Neural cell (in vitro differentiated cells): Measurements from ENCODE around the gene DSC3. TPM values are rescaled to one million over a fixed set of nuclear protein-coding genes. Genes with fewer than 3 reads are reported as not detected.

Source experiments
- H2AFZ ChIP-seq: fragments of 200-600, 300-800 bp; sonication (generic), shearing (Covaris generic); 2 replicates; pipeline ENCODE4 v1.6.0; 2014; ENCODE audit warnings: low read depth, mild to moderate bottlenecking, antibody characterized with exemption, low read length, moderate library complexity
- H3F3A ChIP-seq: fragments of 200-600 bp; shearing (Covaris generic); 2 replicates; pipeline ENCODE4 v1.6.1; 2016; ENCODE audit warnings: mild to moderate bottlenecking, moderate library complexity, mixed read lengths, antibody characterized with exemption, low read length; ENCODE audit not compliant: insufficient read depth, poor library complexity, severe bottlenecking
- H3K27ac ChIP-seq: fragments of 200-600, 300-800 bp; sonication (generic), shearing (Covaris generic); 2 replicates; pipeline ENCODE4 v1.5.1; 2014; ENCODE audit warnings: mild to moderate bottlenecking, low read length, moderate library complexity
- H3K27me3 ChIP-seq: fragments of 300-800, 200-600 bp; sonication (generic), shearing (Covaris generic); 2 replicates; pipeline ENCODE4 v1.6.0; 2014; ENCODE audit warnings: mild to moderate bottlenecking, low read depth, low read length, moderate library complexity; ENCODE audit not compliant: insufficient read depth
- H3K36me3 ChIP-seq: fragments of 300-800, 200-600 bp; sonication (generic), shearing (Covaris generic); 2 replicates; pipeline ENCODE4 v1.5.1; 2014; ENCODE audit warnings: mild to moderate bottlenecking, antibody characterized with exemption, low read length, moderate library complexity; ENCODE audit not compliant: insufficient read depth
- H3K4me2 ChIP-seq: fragments of 300-800, 200-600 bp; sonication (generic), shearing (Covaris generic); 2 replicates; pipeline ENCODE4 v1.6.0; 2014; ENCODE audit warnings: mild to moderate bottlenecking, low read length
- H3K4me3 ChIP-seq: fragments of 300-800, 200-600 bp; sonication (generic), shearing (Covaris generic); 2 replicates; pipeline ENCODE4 v1.5.1; 2014; ENCODE audit warnings: mild to moderate bottlenecking, low read length, moderate library complexity
- H3K79me2 ChIP-seq: fragments of 200-600 bp; shearing (Covaris generic); replicated peaks from 2 replicates; pipeline ENCODE4 v1.6.0; 2014; ENCODE audit warnings: mild to moderate bottlenecking, low read length, moderate library complexity; ENCODE audit not compliant: insufficient read depth
- H3K9ac ChIP-seq: fragments of 300-800, 200-600 bp; sonication (generic), shearing (Covaris generic); 2 replicates; pipeline ENCODE4 v1.6.1; 2016; ENCODE audit warnings: mild to moderate bottlenecking, low read length, mixed read lengths
- H3K9me2 ChIP-seq: fragments of 200-600 bp; shearing (Covaris generic); 2 replicates; pipeline ENCODE4 v1.6.1; 2016; ENCODE audit warnings: mild to moderate bottlenecking, low read length, mixed read lengths; ENCODE audit not compliant: insufficient read depth
- H3K9me3 ChIP-seq: fragments of 200-600, 300-800 bp; sonication (generic), shearing (Covaris generic); 2 replicates; pipeline ENCODE4 v1.6.1; 2016; ENCODE audit warnings: mild to moderate bottlenecking, mixed run types, low read length, moderate library complexity, mixed read lengths
- H4K20me1 ChIP-seq: fragments of 200-600 bp; shearing (Covaris generic); 2 replicates; pipeline ENCODE4 v1.6.1; 2016; ENCODE audit warnings: mild to moderate bottlenecking, mixed run types; ENCODE audit not compliant: insufficient read depth
- CTCF ChIP-seq: fragments of 450-650 bp; IDR thresholded peaks from 2 replicates; pipeline ENCODE4 v1.5.1; 2014; ENCODE audit warnings: antibody characterized with exemption, mild to moderate bottlenecking, moderate library complexity; ENCODE audit not compliant: poor library complexity, severe bottlenecking
- EP300 ChIP-seq: fragments of 450-650 bp; conservative IDR thresholded peaks from 2 replicates; pipeline ENCODE4 v1.6.1; 2014; ENCODE audit warnings: antibody characterized with exemption, mild to moderate bottlenecking, moderate library complexity; ENCODE audit not compliant: poor library complexity, severe bottlenecking
- EZH2 ChIP-seq: fragments of 200-600, 300-800 bp; shearing (Covaris generic), sonication (generic); IDR thresholded peaks from 2 replicates; pipeline ENCODE4 v1.6.1; 2014; ENCODE audit warnings: antibody characterized with exemption, low read length, borderline replicate concordance, mild to moderate bottlenecking; ENCODE audit not compliant: insufficient read depth, poor library complexity, severe bottlenecking
- POLR2AphosphoS5 ChIP-seq: IDR thresholded peaks from 2 replicates; pipeline ENCODE4 v1.6.1; 2012
- RAD21 ChIP-seq: fragments of 450-650 bp; conservative IDR thresholded peaks from 2 replicates; pipeline ENCODE4 v1.6.1; 2014; ENCODE audit warnings: antibody characterized with exemption, mild to moderate bottlenecking, moderate library complexity
- REST ChIP-seq: IDR thresholded peaks from 2 replicates; pipeline ENCODE4 v1.6.1; 2012; ENCODE audit warnings: borderline replicate concordance
- SMC3 ChIP-seq: fragments of 450-650 bp; conservative IDR thresholded peaks from 2 replicates; pipeline ENCODE4 v1.6.1; 2014; ENCODE audit warnings: antibody characterized with exemption, mild to moderate bottlenecking, moderate library complexity; ENCODE audit not compliant: poor library complexity
- TAF1 ChIP-seq: IDR thresholded peaks from 2 replicates; pipeline ENCODE4 v1.6.1; 2012; ENCODE audit warnings: low read depth
- polyA plus RNA-seq: library from polyadenylated mRNA; depleted of rRNA; stranded (reverse); fragments of >200 nt; gene quantifications from 2 replicates; pipeline ENCODE4 v1.2.3, GENCODE V29; 2014

Gene DSC3
- polyA plus RNA-seq, 1 donor from 2014 or later, result not detected

GRCh38 chr18:31048216-31048615 lies 5.7 kb upstream of the DSC3 start:
- Histone ChIP-seq H3K9ac (no peak overlapping the region), H3K27me3 (peaks cover 18% of the 10 kb centered on the region), H3K9me2 (no peaks in the 10 kb centered on the region), H3F3A (no peaks in the 10 kb centered on the region), H3K4me3 (no peak overlapping the region), H3K4me2 (no peak overlapping the region), H4K20me1 (no peaks in the 10 kb centered on the region), H3K27ac (no peak overlapping the region), H3K36me3 (no peaks in the 10 kb centered on the region), H3K79me2 (no peaks in the 10 kb centered on the region), H2AFZ (no peak overlapping the region), H3K9me3 (peaks cover 3% of the 10 kb centered on the region)
- no peak for TF ChIP-seq EZH2
- no peak for TF ChIP-seq RAD21
- TF ChIP-seq SMC3, result no peak
- TF ChIP-seq POLR2AphosphoS5, result no peak

- TF ChIP-seq POLR2AphosphoS5 (no peak), REST (no peak), EZH2 (no peak), TAF1 (no peak), SMC3 (no peak)
- no peak overlapping the region for H3K4me3 ChIP-seq
- H3K79me2 ChIP-seq, result no peaks in the 10 kb centered on the region
- no peaks in the 10 kb centered on the region for H3K36me3 ChIP-seq
- no peak overlapping the region for H3K27ac ChIP-seq
- H3K4me2 ChIP-seq, result no peak overlapping the region
- no peak overlapping the region for H2AFZ ChIP-seq
- no peaks in the 10 kb centered on the region for H4K20me1 ChIP-seq
- peaks cover 6% of the 10 kb centered on the region for H3K9me3 ChIP-seq
- H3F3A ChIP-seq, result no peaks in the 10 kb centered on the region
- peaks cover 31% of the 10 kb centered on the region for H3K27me3 ChIP-seq
- no peaks in the 10 kb centered on the region for H3K9me2 ChIP-seq
- no peak overlapping the region for H3K9ac ChIP-seq
These were observed 4.4 kb upstream of the DSC3 start for GRCh38 chr18:31046916-31047315.

GRCh38 chr18:31045599-31045998 lies 3.1 kb upstream of the DSC3 start:
- Histone ChIP-seq H3K9me3 (peaks cover 6% of the 10 kb centered on the region), H3F3A (no peaks in the 10 kb centered on the region), H3K4me2 (no peak overlapping the region), H3K9me2 (no peaks in the 10 kb centered on the region), H3K79me2 (no peaks in the 10 kb centered on the region), H2AFZ (no peak overlapping the region), H4K20me1 (no peaks in the 10 kb centered on the region), H3K4me3 (no peak overlapping the region), H3K27me3 (peaks cover 44% of the 10 kb centered on the region), H3K9ac (no peak overlapping the region), H3K27ac (no peak overlapping the region), H3K36me3 (no peaks in the 10 kb centered on the region)
- TF ChIP-seq SMC3, result no peak
- no peak for TF ChIP-seq EP300
- no peak for TF ChIP-seq RAD21
- no peak for TF ChIP-seq POLR2AphosphoS5
- TF ChIP-seq REST, result no peak
- no peak for TF ChIP-seq CTCF
- TF ChIP-seq EZH2, result no peak
- TF ChIP-seq TAF1, result no peak
